HG03196 (cell line): ENCODE data around the gene PGK1.
"Not testable (repeated sequence)": the region's sequence is repeated elsewhere in the genome, so short reads cannot be mapped to it uniquely, and the experiment has no call there.

Source experiments
- ATAC-seq: cut with Tn5 transposase; IDR thresholded peaks from one replicate; pipeline ENCODE4 v1.9.1; 2021; ENCODE audit not compliant: unreplicated experiment

PGK1 gene

GRCh38 chrX:78111140-78111931, 7.3 kb downstream of the PGK1 start:
- ATAC-seq: no peak

GRCh38 chrX:78116365-78116764, 12.3 kb downstream of the PGK1 start:
- no peak for ATAC-seq

- ATAC-seq: no peak
Observed at GRCh38 chrX:78116766-78117165, 12.7 kb downstream of the PGK1 start.

- no peak for ATAC-seq
Observed at GRCh38 chrX:78118628-78119027, 14.6 kb downstream of the PGK1 start.

- ATAC-seq: no peak
Observed at GRCh38 chrX:78119521-78120227, 15.6 kb downstream of the PGK1 start.

- ATAC-seq: no peak
Observed at GRCh38 chrX:78123190-78123589, 19.1 kb downstream of the PGK1 start.

GRCh38 chrX:78124307-78124706, 20.3 kb downstream of the PGK1 start:
- ATAC-seq: no peak

- no peak for ATAC-seq
Observed at GRCh38 chrX:78125148-78125547, 21.1 kb downstream of the PGK1 start.

GRCh38 chrX:78125781-78126180, 21.7 kb downstream of the PGK1 start:
- ATAC-seq: not testable (repeated sequence)

GRCh38 chrX:78129714-78130113, 25.7 kb downstream of the PGK1 start:
- no peak for ATAC-seq

- ATAC-seq: no peak
Observed at GRCh38 chrX:78130396-78130795, 26.3 kb downstream of the PGK1 start.

- no peak for ATAC-seq
Observed at GRCh38 chrX:78131117-78131516, 27.1 kb downstream of the PGK1 start.

GRCh38 chrX:78133238-78133960, 29.4 kb downstream of the PGK1 start:
- ATAC-seq: no peak

- ATAC-seq: peak; percentile 94
Observed at GRCh38 chrX:78139160-78140123, 35.4 kb downstream of the PGK1 start, which contains the start of gene TAF9B. TAF9B (minus strand) TSS chrX:78139650; CDS start chrX:78139611, 39 bp downstream.

GRCh38 chrX:78140206-78140605, 36.2 kb downstream of the PGK1 start:
- ATAC-seq: no peak

- ATAC-seq: not testable (repeated sequence)
Observed at GRCh38 chrX:78147002-78147540, 43.0 kb downstream of the PGK1 start.

GRCh38 chrX:78157373-78157772, 53.3 kb downstream of the PGK1 start:
- ATAC-seq: not testable (repeated sequence)

GRCh38 chrX:78157846-78158245, 53.8 kb downstream of the PGK1 start:
- not testable (repeated sequence) for ATAC-seq

- ATAC-seq: not testable (repeated sequence)
Observed at GRCh38 chrX:78160711-78161110, 56.7 kb downstream of the PGK1 start.

GRCh38 chrX:78163175-78163574, 59.1 kb downstream of the PGK1 start:
- ATAC-seq: not testable (repeated sequence)
